MG63 (cell line): ENCODE results near the gene P2RY13. TPM values are rescaled to one million over a fixed set of nuclear protein-coding genes. Genes with fewer than 3 reads are reported as not detected.

ENCODE experiments used
- DNase-seq: peaks from one replicate; pipeline ENCODE4 v3.0.0-alpha.2; 2020
- H3K27me3 ChIP-seq: fragments of 250-450 bp; sonication (Bioruptor Pico); 2 replicates; pipeline ENCODE4 v1.5.1; 2020; ENCODE audit warnings: mild to moderate bottlenecking, moderate library complexity
- H3K36me3 ChIP-seq: fragments of 250-450 bp; sonication (Bioruptor Pico); 2 replicates; pipeline ENCODE4 v1.5.1; 2020; ENCODE audit warnings: mild to moderate bottlenecking, moderate library complexity
- H3K4me3 ChIP-seq: fragments of 250-450 bp; sonication (Bioruptor Pico); 2 replicates; pipeline ENCODE4 v1.5.1; 2020; ENCODE audit warnings: mild to moderate bottlenecking, moderate library complexity
- H3K9me3 ChIP-seq: fragments of 250-450 bp; sonication (Bioruptor Pico); 2 replicates; pipeline ENCODE4 v1.5.1; 2020; ENCODE audit warnings: mild to moderate bottlenecking, moderate library complexity
- total RNA-seq: library from RNA; depleted of rRNA; stranded (reverse); fragments of >200 nt; shearing (Covaris generic); gene quantifications from 2 replicates; pipeline ENCODE4 v1.2.3, GENCODE V29; 2014; ENCODE audit warnings: low replicate concordance; rRNA removed

Gene P2RY13
- not detected in 2 replicates for total RNA-seq

DNA sequence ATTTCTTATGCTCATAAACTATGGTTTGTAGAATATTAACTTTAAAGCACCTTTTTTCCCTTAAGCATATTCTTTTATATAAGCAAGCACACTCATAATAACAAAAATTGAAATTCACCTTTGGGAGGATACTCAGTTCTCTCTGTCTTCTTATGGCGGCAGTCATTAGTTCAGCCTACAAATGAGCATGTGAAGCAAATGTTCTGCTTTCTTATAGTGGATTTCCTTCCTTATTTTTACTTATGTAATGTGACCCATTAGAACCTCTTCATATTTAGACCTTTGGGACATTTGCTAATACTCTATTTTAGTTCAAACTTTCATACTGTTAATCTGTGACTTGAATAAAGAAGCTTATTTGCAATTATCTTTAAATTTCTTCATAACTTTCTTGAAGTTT, at the start of gene P2RY13:
TSS of gene P2RY13 (minus strand) at position 187 of the 400 bp plus-strand sequence. CDS start at position 166, 21 bp downstream.
- no peaks in the 10 kb centered on the region for H3K36me3 ChIP-seq
- no peaks in the 10 kb centered on the region for H3K27me3 ChIP-seq

GRCh38 chr3:151377768-151378385, 48.5 kb upstream of the P2RY13 start:
- no peak overlapping the region for H3K4me3 ChIP-seq
- no peaks in the 10 kb centered on the region for H3K27me3 ChIP-seq
- no peak for DNase-seq
- no peaks in the 10 kb centered on the region for H3K36me3 ChIP-seq
- H3K9me3 ChIP-seq, result no peaks in the 10 kb centered on the region

More for the DNA sequence above, at the start of gene P2RY13:
- H3K9me3 ChIP-seq, result no peaks in the 10 kb centered on the region
- no peak within 1 kb of the TSS for H3K4me3 ChIP-seq
- no peak for DNase-seq

GRCh38 chr3:151372063-151372820, 42.9 kb upstream of the P2RY13 start:
- DNase-seq, result no peak
- no peaks in the 10 kb centered on the region for H3K36me3 ChIP-seq
- no peak overlapping the region for H3K4me3 ChIP-seq
- H3K27me3 ChIP-seq, result no peaks in the 10 kb centered on the region
- H3K9me3 ChIP-seq, result no peaks in the 10 kb centered on the region

- H3K4me3 ChIP-seq, result no peak overlapping the region
- H3K27me3 ChIP-seq, result no peaks in the 10 kb centered on the region
- H3K36me3 ChIP-seq, result no peaks in the 10 kb centered on the region
- no peak for DNase-seq
- no peaks in the 10 kb centered on the region for H3K9me3 ChIP-seq
These were observed 42.2 kb upstream of the P2RY13 start for GRCh38 chr3:151371526-151371925.

DNA sequence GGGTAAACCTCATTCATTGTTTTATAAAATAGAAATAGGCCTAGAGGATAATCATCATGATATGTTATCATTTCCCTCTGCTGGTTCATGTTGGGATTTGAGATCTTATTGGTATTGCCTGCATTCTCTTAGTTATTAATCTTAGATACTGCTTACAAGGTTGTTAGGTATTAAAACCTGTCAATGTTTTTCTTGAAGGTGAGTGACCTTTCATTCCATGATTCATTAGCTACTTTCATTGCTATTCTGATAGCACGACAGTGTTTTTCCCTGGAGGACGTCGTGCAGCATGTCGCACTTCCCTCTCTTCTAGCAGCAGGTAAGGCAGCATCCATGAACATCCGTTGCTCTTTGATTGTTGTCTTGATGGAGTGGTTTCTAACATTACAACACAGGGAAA, 38.1 kb upstream of the P2RY13 start:
- no peak for DNase-seq
- Histone ChIP-seq H3K9me3 (no peaks in the 10 kb centered on the region), H3K36me3 (no peaks in the 10 kb centered on the region), H3K27me3 (no peaks in the 10 kb centered on the region), H3K4me3 (no peak overlapping the region)

DNA sequence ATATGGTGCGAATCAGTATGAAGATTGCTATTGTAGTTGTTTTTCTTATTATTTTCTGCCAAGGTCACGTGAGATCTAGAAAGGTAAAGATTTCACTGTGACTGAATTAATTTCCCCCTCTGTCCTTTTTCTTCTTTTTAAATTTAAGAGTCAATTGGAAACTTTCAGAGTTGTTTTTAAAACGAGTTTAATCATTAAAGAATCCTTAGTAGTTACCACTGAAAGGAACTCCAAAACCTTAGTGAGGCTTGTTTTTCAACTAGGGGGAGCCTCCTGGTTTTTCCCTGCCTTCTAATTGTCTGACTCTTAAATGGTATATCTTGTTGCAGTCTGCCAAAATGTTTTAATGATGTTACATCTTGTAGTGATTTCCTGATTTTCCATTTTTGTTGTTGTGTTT, 37.6 kb upstream of the P2RY13 start:
- H3K27me3 ChIP-seq, result no peaks in the 10 kb centered on the region
- no peak overlapping the region for H3K4me3 ChIP-seq
- H3K36me3 ChIP-seq, result no peaks in the 10 kb centered on the region

GRCh38 chr3:151362751-151363174, 33.4 kb upstream of the P2RY13 start:
- Histone ChIP-seq H3K36me3 (no peaks in the 10 kb centered on the region), H3K9me3 (no peaks in the 10 kb centered on the region), H3K27me3 (no peaks in the 10 kb centered on the region), H3K4me3 (no peak overlapping the region)
- DNase-seq, result no peak

More for the DNA sequence above, 37.6 kb upstream of the P2RY13 start:
- no peaks in the 10 kb centered on the region for H3K9me3 ChIP-seq
- no peak for DNase-seq

GRCh38 chr3:151357463-151357850, 28.1 kb upstream of the P2RY13 start:
- H3K27me3 ChIP-seq, result no peaks in the 10 kb centered on the region
- no peak for DNase-seq
- no peaks in the 10 kb centered on the region for H3K36me3 ChIP-seq
- H3K4me3 ChIP-seq, result no peak overlapping the region
- no peaks in the 10 kb centered on the region for H3K9me3 ChIP-seq

DNA sequence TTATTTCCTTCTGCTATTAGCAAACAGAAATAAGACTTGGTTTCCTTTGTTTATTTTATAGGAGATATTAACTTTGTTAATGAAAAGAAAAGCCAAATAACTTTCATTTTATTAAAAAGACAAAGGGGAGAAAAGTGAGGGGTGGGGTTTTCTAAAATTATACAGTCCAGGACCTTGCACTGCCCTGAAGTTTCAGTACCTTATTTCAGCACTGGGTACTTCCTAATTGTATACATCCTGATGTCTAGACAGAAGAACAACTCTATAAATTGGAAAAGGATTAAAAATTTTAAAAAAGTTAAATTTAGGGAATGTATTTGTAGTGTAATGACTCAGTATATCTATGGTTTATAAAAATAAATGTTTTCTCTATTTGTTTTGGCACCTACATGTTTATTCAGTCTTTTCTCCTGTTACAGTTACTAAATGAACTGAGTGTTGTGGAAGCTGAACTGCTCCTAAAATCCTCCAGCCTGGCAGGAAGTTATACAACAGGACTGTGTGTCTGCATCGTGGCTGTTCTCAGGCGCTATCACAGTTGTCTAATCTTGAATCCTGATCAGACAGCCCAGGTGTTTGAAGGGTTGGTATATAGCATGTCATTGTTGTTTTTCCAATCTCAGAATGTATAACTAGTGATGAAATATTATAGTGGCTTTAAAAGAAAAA, 27.6 kb upstream of the P2RY13 start:
- DNase-seq, result peak; percentile 13

GRCh38 chr3:151351648-151352047, 22.3 kb upstream of the P2RY13 start:
- H3K36me3 ChIP-seq, result no peaks in the 10 kb centered on the region
- DNase-seq, result no peak
- H3K9me3 ChIP-seq, result no peaks in the 10 kb centered on the region
- H3K27me3 ChIP-seq, result no peaks in the 10 kb centered on the region
- H3K4me3 ChIP-seq, result no peak overlapping the region

More for the DNA sequence above, 27.6 kb upstream of the P2RY13 start:
- H3K9me3 ChIP-seq, result no peaks in the 10 kb centered on the region
- no peaks in the 10 kb centered on the region for H3K27me3 ChIP-seq
- no peak overlapping the region for H3K4me3 ChIP-seq
- no peaks in the 10 kb centered on the region for H3K36me3 ChIP-seq

GRCh38 chr3:151351219-151351618, 21.9 kb upstream of the P2RY13 start:
- no peaks in the 10 kb centered on the region for H3K27me3 ChIP-seq
- no peak for DNase-seq
- no peak overlapping the region for H3K4me3 ChIP-seq
- H3K36me3 ChIP-seq, result no peaks in the 10 kb centered on the region
- no peaks in the 10 kb centered on the region for H3K9me3 ChIP-seq

- H3K27me3 ChIP-seq, result no peaks in the 10 kb centered on the region
- DNase-seq, result no peak
- H3K4me3 ChIP-seq, result no peak overlapping the region
- H3K36me3 ChIP-seq, result no peaks in the 10 kb centered on the region
- H3K9me3 ChIP-seq, result no peaks in the 10 kb centered on the region
These were observed 21.3 kb upstream of the P2RY13 start for GRCh38 chr3:151350656-151351055.

GRCh38 chr3:151347432-151347831, 18.1 kb upstream of the P2RY13 start:
- DNase-seq, result no peak
- Histone ChIP-seq H3K27me3 (no peaks in the 10 kb centered on the region), H3K4me3 (no peak overlapping the region), H3K36me3 (no peaks in the 10 kb centered on the region), H3K9me3 (no peaks in the 10 kb centered on the region)

DNA sequence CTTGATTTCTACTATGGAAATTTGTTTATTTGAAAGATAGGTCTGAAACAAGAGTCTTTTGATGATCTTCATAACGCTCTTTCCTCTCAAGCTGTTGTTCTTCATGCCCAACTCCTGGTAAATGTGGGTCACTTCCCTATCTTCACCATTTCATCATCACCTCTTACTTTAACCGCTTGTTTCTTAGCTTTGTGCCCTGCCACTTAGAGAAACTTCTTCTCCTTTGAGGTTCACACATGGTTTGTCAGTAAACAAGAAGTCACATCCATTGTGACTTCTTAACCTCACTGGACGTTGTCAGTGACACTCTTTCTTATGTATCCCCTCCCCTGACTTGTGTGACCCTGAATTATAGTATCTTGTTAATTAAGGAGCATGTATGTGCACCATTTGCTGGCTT, 16.9 kb upstream of the P2RY13 start:
- DNase-seq, result no peak
- Histone ChIP-seq H3K9me3 (no peaks in the 10 kb centered on the region), H3K27me3 (no peaks in the 10 kb centered on the region), H3K4me3 (peak overlapping the region; percentile 27), H3K36me3 (no peaks in the 10 kb centered on the region)

GRCh38 chr3:151345859-151346258, 16.5 kb upstream of the P2RY13 start:
- peak; percentile 55 for DNase-seq
- Histone ChIP-seq H3K36me3 (no peaks in the 10 kb centered on the region), H3K27me3 (no peaks in the 10 kb centered on the region), H3K4me3 (peak overlapping the region; percentile 27), H3K9me3 (no peaks in the 10 kb centered on the region)

DNA sequence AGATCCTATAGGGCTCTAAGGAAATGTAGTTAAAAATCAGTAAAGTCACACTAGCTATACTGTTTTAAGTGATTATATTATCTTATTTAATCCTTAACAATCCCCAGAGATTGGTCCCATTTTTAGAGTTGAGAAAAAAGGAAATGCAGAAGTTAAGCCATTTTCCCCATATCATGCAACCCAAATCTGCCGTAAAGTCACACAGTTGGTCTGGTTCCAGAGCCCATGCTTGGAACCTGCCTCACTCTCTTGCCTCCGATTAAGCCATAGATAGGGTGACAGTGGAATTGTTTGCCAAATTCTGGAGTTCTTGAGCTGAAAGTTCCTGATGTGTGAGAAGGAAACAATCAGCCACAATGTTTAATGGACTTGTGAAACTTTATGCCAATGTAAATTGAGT, 2.3 kb upstream of the P2RY13 start:
- H3K27me3 ChIP-seq, result no peaks in the 10 kb centered on the region
- H3K36me3 ChIP-seq, result no peaks in the 10 kb centered on the region
- no peak overlapping the region for H3K4me3 ChIP-seq
- no peak for DNase-seq
- H3K9me3 ChIP-seq, result no peaks in the 10 kb centered on the region

DNA sequence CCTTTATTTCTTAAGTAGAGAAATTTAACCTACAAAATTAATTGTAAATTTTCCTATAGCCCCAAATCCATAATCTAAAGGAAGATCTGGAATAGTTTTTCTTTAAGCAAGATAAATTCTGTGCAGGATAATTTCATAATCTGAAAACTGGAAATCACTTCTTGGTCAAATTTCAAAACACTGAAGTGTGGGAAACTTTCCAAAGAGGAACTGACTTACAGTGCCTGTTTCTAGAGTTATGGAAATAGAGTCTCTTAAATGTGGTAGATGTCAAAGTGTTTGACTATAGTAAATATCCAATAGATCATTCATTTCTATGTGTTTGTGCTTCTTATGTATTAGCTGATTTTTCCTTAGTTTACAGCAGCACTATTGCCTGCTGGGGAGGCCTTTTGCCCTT, 1.6 kb upstream of the P2RY13 start:
- Histone ChIP-seq H3K36me3 (no peaks in the 10 kb centered on the region), H3K9me3 (no peaks in the 10 kb centered on the region)
- no peak for DNase-seq

More for the DNA sequence above, 1.6 kb upstream of the P2RY13 start:
- Histone ChIP-seq H3K27me3 (no peaks in the 10 kb centered on the region), H3K4me3 (no peak overlapping the region)
